Neuronal stem cell (in vitro differentiated cells): Measurements from ENCODE around the gene RGSL1.

Experiments
- DNase-seq: peaks from one replicate; pipeline ENCODE4 v3.0.0-alpha.2; 2013; ENCODE audit warnings: low spot score
- H2AFZ ChIP-seq: one replicate; pipeline ENCODE4 v1.6.1; 2013; ENCODE audit warnings: mild to moderate bottlenecking, low read length, inconsistent platforms
- H2AK5ac ChIP-seq: 2 replicates; pipeline ENCODE4 v1.6.1; 2013; ENCODE audit warnings: low read depth, mild to moderate bottlenecking, inconsistent platforms, low read length, moderate library complexity, mixed read lengths
- H2BK120ac ChIP-seq: 2 replicates; pipeline ENCODE4 v1.6.1; 2013; ENCODE audit warnings: low read depth, mild to moderate bottlenecking, inconsistent platforms, low read length, moderate library complexity, mixed read lengths
- H2BK12ac ChIP-seq: one replicate; pipeline ENCODE4 v1.6.1; 2013; ENCODE audit warnings: low read length, inconsistent platforms
- H2BK15ac ChIP-seq: 2 replicates; pipeline ENCODE4 v1.6.1; 2013; ENCODE audit warnings: mild to moderate bottlenecking, low read length, inconsistent platforms, mixed read lengths
- H2BK5ac ChIP-seq: one replicate; pipeline ENCODE4 v1.6.1; 2013; ENCODE audit warnings: inconsistent platforms, mild to moderate bottlenecking, low read length, moderate library complexity
- H3K14ac ChIP-seq: one replicate; pipeline ENCODE4 v1.6.1; 2013; ENCODE audit warnings: low read length, inconsistent platforms
- H3K18ac ChIP-seq: 2 replicates; pipeline ENCODE4 v1.6.1; 2013; ENCODE audit warnings: low read length, inconsistent platforms
- H3K23ac ChIP-seq: 2 replicates; pipeline ENCODE4 v1.6.1; 2013; ENCODE audit warnings: low read depth, mild to moderate bottlenecking, mixed read lengths, low read length, inconsistent platforms; ENCODE audit not compliant: poor library complexity
- H3K27ac ChIP-seq: replicated peaks from 3 replicates; pipeline ENCODE4 v1.5.1; 2013; ENCODE audit warnings: low read length, inconsistent platforms
- H3K27me3 ChIP-seq, 3 experiments: 2 replicates each; pipeline ENCODE4 v1.6.1; 2013; ENCODE audit warnings: low read length in 3 of 3, mild to moderate bottlenecking in 2 of 3, inconsistent platforms in 1 of 3, low read depth in 1 of 3, mixed read lengths in 1 of 3, moderate library complexity in 1 of 3; ENCODE audit not compliant: control insufficient read depth in 3 of 3, insufficient read depth in 3 of 3
- H3K36me3 ChIP-seq, 2 donors: replicated peaks in 1 of 2; 2 replicates each; pipeline ENCODE4 v1.6.1; 2013; ENCODE audit warnings: low read length in 2 of 2; ENCODE audit not compliant: control insufficient read depth in 2 of 2, insufficient read depth in 2 of 2
- H3K4ac ChIP-seq: 2 replicates; pipeline ENCODE4 v1.6.1; 2013; ENCODE audit warnings: inconsistent platforms, mild to moderate bottlenecking, low read length, moderate library complexity
- H3K4me1 ChIP-seq, 2 donors: 1 replicate in 1 of 2; 2 replicates in 1 of 2; pipeline ENCODE4 v1.6.1; 2013; ENCODE audit warnings: low read length in 2 of 2, low read depth in 1 of 2; ENCODE audit not compliant: control insufficient read depth in 2 of 2, insufficient read depth in 1 of 2
- H3K4me2 ChIP-seq: one replicate; pipeline ENCODE4 v1.6.1; 2013; ENCODE audit warnings: mild to moderate bottlenecking, low read length, inconsistent platforms; ENCODE audit not compliant: insufficient read depth, poor library complexity, severe bottlenecking
- H3K4me3 ChIP-seq, 2 donors: 2 replicates each; pipeline ENCODE4 v1.5.1; 2013; ENCODE audit warnings: low read length in 2 of 2, mild to moderate bottlenecking in 2 of 2, inconsistent platforms in 1 of 2, moderate library complexity in 1 of 2
- H3K79me1 ChIP-seq: one replicate; pipeline ENCODE4 v1.6.1; 2013; ENCODE audit warnings: low read depth, mild to moderate bottlenecking, inconsistent platforms, low read length, moderate library complexity
- H3K9ac ChIP-seq: one replicate; pipeline ENCODE4 v1.6.1; 2013; ENCODE audit warnings: mild to moderate bottlenecking, low read depth, low read length, inconsistent platforms; ENCODE audit not compliant: poor library complexity
- H3K9me3 ChIP-seq, 2 donors: replicated peaks in 1 of 2; 2 replicates each; pipeline versions ENCODE3 to v1.6.1; 2013; ENCODE audit warnings: low read length in 2 of 2, mild to moderate bottlenecking in 2 of 2, inconsistent platforms in 1 of 2, low read depth in 1 of 2, mixed read lengths in 1 of 2, moderate library complexity in 1 of 2; ENCODE audit not compliant: control insufficient read depth in 2 of 2, insufficient read depth in 1 of 2
- H4K8ac ChIP-seq: one replicate; pipeline ENCODE4 v1.6.1; 2013; ENCODE audit warnings: low read depth, mild to moderate bottlenecking, inconsistent platforms, low read length, moderate library complexity
- H4K91ac ChIP-seq: one replicate; pipeline ENCODE4 v1.6.1; 2013; ENCODE audit warnings: low read length, low read depth, mild to moderate bottlenecking, inconsistent platforms; ENCODE audit not compliant: poor library complexity
- WGBS, 2 donors: extraction: QIAGEN DNeasy Blood & Tissue Kit; methylation state at CpG; one replicate each; pipeline ENCODE4 v1.1.7; 2013; ENCODE audit warnings: missing lambda C conversion rate in 2 of 2, mixed read lengths in 1 of 2; ENCODE audit not compliant: insufficient read length in 2 of 2, insufficient replicate concordance in 1 of 2; ENCODE audit errors: extremely low coverage in 2 of 2; 5-methylcytosine and 5-hydroxymethylcytosine counted together

Gene RGSL1

GRCh38 chr1:182533896-182534295, 84.0 kb downstream of the RGSL1 start:
- H3K18ac ChIP-seq: no peak overlapping the region
- no peaks in the 10 kb centered on the region for H3K9me3 ChIP-seq
- no peak overlapping the region for H3K27ac ChIP-seq
- H3K27me3 ChIP-seq: peaks cover 0 to 3% (median 0%) of the 10 kb centered on the region in 3 experiments
- no peak for DNase-seq
- no peak overlapping the region for H4K8ac ChIP-seq
- no peak overlapping the region for H3K4me3 ChIP-seq
- no peaks in the 10 kb centered on the region for H3K36me3 ChIP-seq
- H2BK5ac ChIP-seq: no peak overlapping the region
- H3K9ac ChIP-seq: no peak overlapping the region
- no peak overlapping the region for H2AFZ ChIP-seq
- H4K91ac ChIP-seq: no peak overlapping the region
- no peak overlapping the region for H3K14ac ChIP-seq
- no peak overlapping the region for H2BK15ac ChIP-seq
- WGBS, 2 donors: no CpG with 5 or more reads among the region's 2 CpGs
- H3K4me1 ChIP-seq: no peaks in the 10 kb centered on the region
- no peak overlapping the region for H2BK120ac ChIP-seq
- H3K4me2 ChIP-seq: no peak overlapping the region
- H3K23ac ChIP-seq: no peak overlapping the region
- no peaks in the 10 kb centered on the region for H3K79me1 ChIP-seq
- H2AK5ac ChIP-seq: no peak overlapping the region
- no peak overlapping the region for H3K4ac ChIP-seq
- H2BK12ac ChIP-seq: no peak overlapping the region

GRCh38 chr1:182549346-182549745, 99.4 kb downstream of the RGSL1 start:
- Histone ChIP-seq H2AK5ac (no peak overlapping the region), H2AFZ (no peak overlapping the region), H3K36me3 (no peaks in the 10 kb centered on the region), H3K14ac (no peak overlapping the region), H3K9me3 (peaks cover 0 to 2% of the 10 kb centered on the region in 2 donors), H2BK15ac (no peak overlapping the region), H3K79me1 (no peaks in the 10 kb centered on the region), H3K27ac (no peak overlapping the region), H3K9ac (no peak overlapping the region), H3K18ac (no peak overlapping the region), H2BK12ac (no peak overlapping the region), H3K4me3 (no peak overlapping the region), H3K4ac (no peak overlapping the region), H3K27me3 (peaks cover 0 to 4% (median 0%) of the 10 kb centered on the region in 3 experiments), H4K91ac (no peak overlapping the region), H3K4me2 (no peak overlapping the region), H3K4me1 (no peaks in the 10 kb centered on the region), H2BK5ac (no peak overlapping the region), H3K23ac (no peak overlapping the region), H4K8ac (no peak overlapping the region), H2BK120ac (no peak overlapping the region)
- no peak for DNase-seq

- no peak overlapping the region for H3K23ac ChIP-seq
- H3K9ac ChIP-seq: no peak overlapping the region
- H3K36me3 ChIP-seq: no peaks in the 10 kb centered on the region
- H3K4me3 ChIP-seq: no peak overlapping the region
- H4K8ac ChIP-seq: no peak overlapping the region
- no peaks in the 10 kb centered on the region for H3K4me1 ChIP-seq
- no peak overlapping the region for H3K14ac ChIP-seq
- H2BK15ac ChIP-seq: no peak overlapping the region
- no peak overlapping the region for H2AK5ac ChIP-seq
- H3K9me3 ChIP-seq: peaks cover 0 to 2% of the 10 kb centered on the region in 2 donors
- H2BK12ac ChIP-seq: no peak overlapping the region
- no peak overlapping the region for H3K27ac ChIP-seq
- DNase-seq: no peak
- peaks cover 0 to 4% (median 0%) of the 10 kb centered on the region in 3 experiments for H3K27me3 ChIP-seq
- no peak overlapping the region for H2AFZ ChIP-seq
- no peak overlapping the region for H2BK120ac ChIP-seq
- no peak overlapping the region for H4K91ac ChIP-seq
- no peak overlapping the region for H3K18ac ChIP-seq
- H2BK5ac ChIP-seq: no peak overlapping the region
- H3K79me1 ChIP-seq: no peaks in the 10 kb centered on the region
- no CpG with 5 or more reads among the region's 1 CpG for WGBS, 2 donors
- no peak overlapping the region for H3K4me2 ChIP-seq
- H3K4ac ChIP-seq: no peak overlapping the region
Observed at GRCh38 chr1:182549811-182550210, 99.9 kb downstream of the RGSL1 start.

- no CpG with 5 or more reads among the region's 2 CpGs for WGBS, 2 donors
Observed at GRCh38 chr1:182552527-182552926, 102.6 kb downstream of the RGSL1 start.

More at GRCh38 chr1:182552527-182552926, 102.6 kb downstream of the RGSL1 start:
- Histone ChIP-seq H2BK5ac (no peak overlapping the region), H2BK15ac (no peak overlapping the region), H3K18ac (no peak overlapping the region), H3K4ac (no peak overlapping the region), H3K4me3 (no peak overlapping the region), H3K9me3 (peaks cover 0 to 2% of the 10 kb centered on the region in 2 donors), H3K23ac (no peak overlapping the region), H3K9ac (no peak overlapping the region), H2AFZ (no peak overlapping the region), H2BK120ac (no peak overlapping the region), H2AK5ac (no peak overlapping the region), H3K27ac (no peak overlapping the region), H3K4me1 (no peaks in the 10 kb centered on the region), H3K14ac (no peak overlapping the region), H3K79me1 (no peaks in the 10 kb centered on the region), H4K8ac (no peak overlapping the region), H3K36me3 (no peaks in the 10 kb centered on the region), H4K91ac (no peak overlapping the region), H3K27me3 (peaks cover 0 to 4% (median 0%) of the 10 kb centered on the region in 3 experiments), H3K4me2 (no peak overlapping the region), H2BK12ac (no peak overlapping the region)
- DNase-seq: no peak
